K562 (cell line): ENCODE data around the gene RAD51D. TPM values are rescaled to one million over a fixed set of nuclear protein-coding genes. Genes with fewer than 3 reads are reported as not detected.

Experiments
- ATF3 ChIP-seq, 2 experiments: fragments of 450-650 bp in 1 of 2; sonication (generic) in 1 of 2; formaldehyde crosslinking in 1 of 2; IDR thresholded peaks in 1 of 2; conservative IDR thresholded peaks in 1 of 2; 2 replicates each; pipeline versions ENCODE4 v1.6.1 to v1.8.1; 2016 to 2023; ENCODE audit warnings: mild to moderate bottlenecking in 2 of 2, moderate library complexity in 2 of 2, inconsistent platforms in 1 of 2, missing genetic modification reagents in 1 of 2
- CAMTA2 ChIP-seq: fragments of 250-450 bp; sonication (Bioruptor Pico); conservative IDR thresholded peaks from 2 replicates; pipeline ENCODE4 v1.5.1; 2022
- CBFB ChIP-seq: sonication (generic); formaldehyde crosslinking; IDR thresholded peaks from 2 replicates; pipeline ENCODE4 v1.4.0; 2020; ENCODE audit warnings: mild to moderate bottlenecking, missing genetic modification reagents
- ELK3 ChIP-seq: fragments of 450-650 bp; formaldehyde crosslinking; IDR thresholded peaks from 2 replicates; pipeline ENCODE4 v1.4.0; 2020; ENCODE audit warnings: mild to moderate bottlenecking
- HDAC1 ChIP-seq, 2 experiments: fragments of 450-650 bp; IDR thresholded peaks; 2 replicates each; pipeline ENCODE4 v1.6.1; 2016 to 2017; ENCODE audit warnings: inconsistent platforms in 1 of 2, mild to moderate bottlenecking in 1 of 2, moderate library complexity in 1 of 2
- HLTF ChIP-seq: fragments of 450-650 bp; IDR thresholded peaks from 2 replicates; pipeline ENCODE4 v1.6.1; 2016
- KLF1 ChIP-seq: fragments of 450-650 bp; IDR thresholded peaks from 2 replicates; pipeline ENCODE4 v1.6.1; 2016; ENCODE audit warnings: missing genetic modification characterization, missing compliant biosample characterization
- PHF20 ChIP-seq: fragments of 450-650 bp; IDR thresholded peaks from 2 replicates; pipeline ENCODE4 v1.6.1; 2018; ENCODE audit not compliant: partially characterized antibody
- PTBP1 ChIP-seq: fragments of 200-400 bp; formaldehyde crosslinking; IDR thresholded peaks from 2 replicates; pipeline ENCODE4 v1.6.1; 2017; ENCODE audit warnings: low read depth, low read length
- SNRNP70 ChIP-seq: fragments of 200-400 bp; formaldehyde crosslinking; optimal IDR thresholded peaks from 2 replicates; pipeline ENCODE3; 2017; ENCODE audit warnings: low read depth, low read length
- SPI1 ChIP-seq: IDR thresholded peaks from 2 replicates; pipeline ENCODE4 v1.6.1; 2011; ENCODE audit warnings: low read depth, low read length, control low read depth, borderline replicate concordance
- TSC22D4 ChIP-seq: fragments of 450-650 bp; IDR thresholded peaks from 2 replicates; pipeline ENCODE4 v1.6.1; 2016; ENCODE audit warnings: missing genetic modification characterization, missing biosample characterization, control low read depth
- USF1 ChIP-seq: sonication (generic); formaldehyde crosslinking; IDR thresholded peaks from 2 replicates; pipeline ENCODE4 v1.9.0; 2022; ENCODE audit warnings: mild to moderate bottlenecking, missing genetic modification reagents
- ZKSCAN8 ChIP-seq: fragments of 200-800 bp; sonication (Bioruptor generic); IDR thresholded peaks from 2 replicates; pipeline ENCODE4 v1.6.1; 2016; ENCODE audit warnings: missing genetic modification characterization, missing compliant biosample characterization
- ZNF277 ChIP-seq: fragments of 250-450 bp; sonication (Bioruptor Pico); IDR thresholded peaks from 2 replicates; pipeline ENCODE4 v1.8.0; 2022; ENCODE audit warnings: inconsistent platforms, mild to moderate bottlenecking, moderate library complexity, borderline replicate concordance
- ZNF76 ChIP-seq: fragments of 250-450 bp; sonication (Bioruptor Pico); IDR thresholded peaks from 2 replicates; pipeline ENCODE4 v1.4.0; 2020; ENCODE audit warnings: mild to moderate bottlenecking, moderate library complexity, borderline replicate concordance
- polyA plus RNA-seq, 8 experiments: library from polyadenylated mRNA; depleted of rRNA in 4 of 8; stranded (reverse) in 5 of 8; unstranded in 3 of 8; fragments of >200 nt; fragmentation: Nextera tagmentation in 2 of 8; fragmentation: Illumina TruSeq in 1 of 8; extraction: Ambion mirVana in 2 of 8; extraction: Trizol in 1 of 8; gene quantifications; 2 replicates each; pipeline versions ENCODE4 v1.2.1 to v1.2.3, GENCODE V29; 2011 to 2014; ENCODE audit warnings: inconsistent platforms in 1 of 8, missing spikeins in 1 of 8
- total RNA-seq, 7 experiments: library from RNA; depleted of rRNA in 6 of 7; stranded (reverse); fragments of >200 nt in 6 of 7; fragmentation: Illumina TruSeq in 2 of 7; extraction: Trizol in 2 of 7; gene quantifications; 2 replicates each; pipeline versions ENCODE4 v1.2.1 to v1.2.3, GENCODE V29; 2011 to 2021; ENCODE audit warnings: low replicate concordance in 1 of 7

Gene RAD51D
- total and polyA plus RNA-seq, 9 of the 15 experiments (the other 6 are each of a cell fraction or from before 2014, with no cell fraction given), result 2.2 to 16.9 (median 8.7) TPM

- TF ChIP-seq SPI1, result peak; percentile 98
- no peak for TF ChIP-seq USF1 (CRISPR knock-in tag)
- TF ChIP-seq ZKSCAN8 (CRISPR knock-in tag), result no peak
- no peak for TF ChIP-seq ZNF76
- no peak for TF ChIP-seq CAMTA2 (CRISPR knock-in tag)
- TF ChIP-seq HLTF, result no peak
- no peak for TF ChIP-seq KLF1
- TF ChIP-seq ZNF277 (CRISPR knock-in tag), result no peak
- TF ChIP-seq ATF3 (IDR thresholded peaks at IDR 0.05), result no peak
- no peak for TF ChIP-seq ATF3 (CRISPR knock-in tag; conservative IDR thresholded peaks at IDR 0.05)
- no peak for TF ChIP-seq CBFB (CRISPR knock-in tag)
- TF ChIP-seq ELK3 (CRISPR knock-in tag), result no peak
- TF ChIP-seq TSC22D4, result no peak
- no peak for TF ChIP-seq PTBP1
- TF ChIP-seq PHF20, result no peak
- TF ChIP-seq HDAC1 (IDR thresholded peaks at IDR 0.05), result 0 out of 4 replicates have a peak, but pooled peaks of 1 of the 2 experiments have one; percentile 24
- TF ChIP-seq SNRNP70, result no peak
Observed at GRCh38 chr17:35051183-35051578, 68.5 kb downstream of the RAD51D start (continued).
